Testis (tissue), 5 donors: ENCODE measurements around the gene ADAT1. TPM values are rescaled to one million over a fixed set of nuclear protein-coding genes. Genes with fewer than 3 reads are reported as not detected.
A peak's percentile ranks its signal among the peaks of the same experiment; 100 is the strongest.

ENCODE experiments used
- DNase-seq: peaks from one replicate; pipeline ENCODE4 v3.0.0-alpha.2; 2019
- H3K27ac ChIP-seq, 2 donors: fragments of 200-600 bp; sonication (generic); one replicate each; pipeline ENCODE4 v1.5.1; 2019
- H3K27me3 ChIP-seq: fragments of 200-600 bp; sonication (generic); one replicate; pipeline ENCODE4 v1.5.1; 2019
- H3K36me3 ChIP-seq: fragments of 200-600 bp; sonication (generic); one replicate; pipeline ENCODE4 v1.5.1; 2017; ENCODE audit warnings: low read depth; ENCODE audit errors: missing control alignments
- H3K4me1 ChIP-seq: fragments of 200-600 bp; sonication (generic); one replicate; pipeline ENCODE4 v1.5.1; 2019
- H3K4me3 ChIP-seq, 2 donors: fragments of 200-600 bp; sonication (generic); one replicate each; pipeline ENCODE4 v1.5.1; 2017 to 2019
- H3K9me3 ChIP-seq: fragments of 200-600 bp; sonication (generic); one replicate; pipeline ENCODE4 v1.5.1; 2017
- CTCF ChIP-seq, 3 experiments: fragments of 450-650 bp in 2 of 3; fragments of 200-600 bp in 1 of 3; sonication (generic) in 1 of 3; IDR thresholded peaks; one replicate each; pipeline ENCODE4 v1.5.1; 2016 to 2019; ENCODE audit warnings: antibody characterized with exemption in 3 of 3, mild to moderate bottlenecking in 2 of 3, moderate library complexity in 1 of 3
- POLR2A ChIP-seq: fragments of 450-650 bp; IDR thresholded peaks from one replicate; pipeline ENCODE4 v1.6.1; 2017; ENCODE audit warnings: antibody characterized with exemption, mild to moderate bottlenecking, moderate library complexity
- WGBS, 2 donors: methylation state at CpG; one replicate each; pipeline ENCODE4 v1.1.5; 2018; 5-methylcytosine and 5-hydroxymethylcytosine counted together
- intact Hi-C: fragments of 100-400 bp; cut with DNase I; formaldehyde crosslinking; loops from one replicate; pipeline ENCODE4 v1.15.1; 2023; ENCODE audit warnings: low total_unique reads
- long read RNA-seq, 2 donors: transcript quantifications; one replicate each; lab custom pipeline, GENCODE V29; 2026
- polyA plus RNA-seq: library from polyadenylated mRNA; stranded (reverse); fragments of 350-450 nt; fragmentation: Illumina TruSeq; extraction: RNeasy Lipid Tissue Mini Kit (QIAGEN cat#74804); gene quantifications from one replicate; pipeline ENCODE4 v1.2.3, GENCODE V29; 2014; ENCODE audit warnings: low read depth, low replicate concordance; ENCODE audit not compliant: insufficient read depth
- total RNA-seq, 2 donors: library from RNA; depleted of rRNA; stranded (reverse); fragments of >200 nt; gene quantifications; one replicate each; pipeline ENCODE4 v1.2.3, GENCODE V29; 2016

Gene ADAT1
- total RNA-seq = 100 to 1,000 TPM; 104 to 172 TPM
- polyA plus RNA-seq = 84.2 TPM
- long read RNA-seq, donor 1, partial matches to known transcripts = 0 of 3 reads
- long read RNA-seq, donor 1, other reads (novel, unspliced or antisense) = 0 of 3 reads
- long read RNA-seq, donor 2, partial matches to known transcripts = 0 of 2 reads
- long read RNA-seq, donor 2, other reads (novel, unspliced or antisense) = 0 of 2 reads

GRCh38 chr16:75622761-75623605 is at the start of gene ADAT1:
ADAT1 (minus strand) TSS chr16:75623281; CDS start chr16:75620799, 2,482 bp downstream.
- Histone ChIP-seq H3K36me3 (no peaks in the 10 kb centered on the region), H3K27ac (peak within 1 kb of the TSS; percentile 80 to 84), H3K9me3 (no peaks in the 10 kb centered on the region), H3K27me3 (no peaks in the 10 kb centered on the region), H3K4me3 (peak within 1 kb of the TSS; percentile 69 to 82), H3K4me1 (peaks cover 11% of the 10 kb centered on the region)
- TF ChIP-seq CTCF (IDR thresholded peaks at IDR 0.05) (peak in 1 of 3 experiments; percentile 3), POLR2A (peak; percentile 11)
- peak; percentile 99 for DNase-seq
- 0% methylated on average over 29 to 62 of the region's 62 CpGs for WGBS, 2 donors
- intact Hi-C loops = no loop called here

- no peak for TF ChIP-seq POLR2A
- TF ChIP-seq CTCF (IDR thresholded peaks at IDR 0.05) = no peak
- no peak overlapping the region for H3K27ac ChIP-seq
- H3K4me3 ChIP-seq = no peak overlapping the region
- no peaks in the 10 kb centered on the region for H3K36me3 ChIP-seq
- no peaks in the 10 kb centered on the region for H3K9me3 ChIP-seq
- DNase-seq = no peak
- H3K27me3 ChIP-seq = no peaks in the 10 kb centered on the region
- intact Hi-C loops = no loop called here
- no peaks in the 10 kb centered on the region for H3K4me1 ChIP-seq
Measured at GRCh38 chr16:75667503-75667902, 44.4 kb upstream of the ADAT1 start.

- Histone ChIP-seq H3K36me3 (no peaks in the 10 kb centered on the region), H3K4me1 (no peaks in the 10 kb centered on the region), H3K27me3 (no peaks in the 10 kb centered on the region), H3K27ac (no peak overlapping the region), H3K9me3 (no peaks in the 10 kb centered on the region), H3K4me3 (no peak overlapping the region)
- intact Hi-C loops = no loop called here
- 43 to 67% methylated on average over 3 to 4 of the region's 4 CpGs for whole genome bisulfite sequencing, 2 donors
- no peak for TF ChIP-seq CTCF (IDR thresholded peaks at IDR 0.05)
- no peak for TF ChIP-seq POLR2A
- DNase-seq = no peak
Measured at GRCh38 chr16:75660726-75661302, 37.7 kb upstream of the ADAT1 start.

- DNase-seq = no peak
- no peaks in the 10 kb centered on the region for H3K4me1 ChIP-seq
- no peaks in the 10 kb centered on the region for H3K36me3 ChIP-seq
- H3K4me3 ChIP-seq = no peak overlapping the region
- intact Hi-C loops = no loop called here
- H3K27me3 ChIP-seq = no peaks in the 10 kb centered on the region
- no peaks in the 10 kb centered on the region for H3K9me3 ChIP-seq
- 88 to 96% methylated on average over 6 of the region's 6 CpGs for WGBS, 2 donors
- TF ChIP-seq CTCF (IDR thresholded peaks at IDR 0.05) = no peak
- no peak overlapping the region for H3K27ac ChIP-seq
Measured at GRCh38 chr16:75660321-75660720, 37.2 kb upstream of the ADAT1 start.
